DND-41 (cell line): Measurements from ENCODE around the gene CRISPLD2.

Experiments
- ATAC-seq: fragments of 200-7000 bp; cut with Tn5 transposase; 3 replicates; pipeline ENCODE4 v1.9.1; 2021; ENCODE audit warnings: low read depth; ENCODE audit not compliant: insufficient read depth
- DNase-seq: peaks from one replicate; pipeline ENCODE4 v3.0.0-alpha.2; 2020
- H2AFZ ChIP-seq: 2 replicates; pipeline ENCODE4 v1.6.0; 2012; ENCODE audit warnings: low read depth, low read length
- H3K27ac ChIP-seq: 2 replicates; pipeline ENCODE4 v1.5.1; 2012; ENCODE audit warnings: low read length, inconsistent platforms
- H3K27me3 ChIP-seq: fragments of 200-600 bp; sonication (generic); 2 replicates; pipeline ENCODE4 v1.6.0; 2012; ENCODE audit warnings: low read length, mild to moderate bottlenecking, inconsistent platforms; ENCODE audit not compliant: insufficient read depth, poor library complexity
- H3K36me3 ChIP-seq: 2 replicates; pipeline ENCODE4 v1.5.1; 2012; ENCODE audit warnings: low read length, inconsistent platforms; ENCODE audit not compliant: insufficient read depth
- H3K4me1 ChIP-seq: 2 replicates; pipeline ENCODE4 v1.5.1; 2012; ENCODE audit warnings: mild to moderate bottlenecking, low read length; ENCODE audit not compliant: insufficient read depth
- H3K4me2 ChIP-seq: 2 replicates; pipeline ENCODE4 v1.6.0; 2012; ENCODE audit warnings: mild to moderate bottlenecking, moderate library complexity, low read length, inconsistent platforms; ENCODE audit not compliant: insufficient read depth
- H3K4me3 ChIP-seq, 2 experiments: fragments of 200-600 bp in 1 of 2; shearing (Covaris generic) in 1 of 2; 2 replicates each; pipeline ENCODE4 v1.5.1; 2012 to 2016; ENCODE audit warnings: inconsistent platforms in 2 of 2, low read length in 2 of 2, mild to moderate bottlenecking in 2 of 2, low read depth in 1 of 2, moderate library complexity in 1 of 2
- H3K79me2 ChIP-seq: 2 replicates; pipeline ENCODE4 v1.6.0; 2012; ENCODE audit warnings: low read length, inconsistent platforms; ENCODE audit not compliant: insufficient read depth
- H3K9ac ChIP-seq: 2 replicates; pipeline ENCODE4 v1.6.0; 2012; ENCODE audit warnings: low read depth, mild to moderate bottlenecking, inconsistent platforms, low read length, moderate library complexity
- H3K9me3 ChIP-seq: 2 replicates; pipeline ENCODE4 v1.5.1; 2012; ENCODE audit warnings: low read length, moderate library complexity, mild to moderate bottlenecking, inconsistent platforms; ENCODE audit not compliant: insufficient read depth, severe bottlenecking
- H4K20me1 ChIP-seq: 2 replicates; pipeline ENCODE4 v1.6.0; 2012; ENCODE audit warnings: low read length; ENCODE audit not compliant: insufficient read depth
- EZH2 ChIP-seq: IDR thresholded peaks from 3 replicates; pipeline ENCODE4 v1.6.1; 2012; ENCODE audit warnings: borderline replicate concordance, low read depth, mild to moderate bottlenecking, moderate library complexity, low read length, inconsistent platforms; ENCODE audit not compliant: severe bottlenecking
- TF ChIP-seq, protein P1 (sequence below): IDR thresholded peaks from 2 replicates; pipeline ENCODE4 v1.5.1; 2012; ENCODE audit warnings: borderline replicate concordance, low read length, moderate library complexity, mild to moderate bottlenecking; ENCODE audit not compliant: poor library complexity, severe bottlenecking; ENCODE audit errors: extremely low read depth

CRISPLD2 gene, protein sequence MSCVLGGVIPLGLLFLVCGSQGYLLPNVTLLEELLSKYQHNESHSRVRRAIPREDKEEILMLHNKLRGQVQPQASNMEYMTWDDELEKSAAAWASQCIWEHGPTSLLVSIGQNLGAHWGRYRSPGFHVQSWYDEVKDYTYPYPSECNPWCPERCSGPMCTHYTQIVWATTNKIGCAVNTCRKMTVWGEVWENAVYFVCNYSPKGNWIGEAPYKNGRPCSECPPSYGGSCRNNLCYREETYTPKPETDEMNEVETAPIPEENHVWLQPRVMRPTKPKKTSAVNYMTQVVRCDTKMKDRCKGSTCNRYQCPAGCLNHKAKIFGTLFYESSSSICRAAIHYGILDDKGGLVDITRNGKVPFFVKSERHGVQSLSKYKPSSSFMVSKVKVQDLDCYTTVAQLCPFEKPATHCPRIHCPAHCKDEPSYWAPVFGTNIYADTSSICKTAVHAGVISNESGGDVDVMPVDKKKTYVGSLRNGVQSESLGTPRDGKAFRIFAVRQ

DNA sequence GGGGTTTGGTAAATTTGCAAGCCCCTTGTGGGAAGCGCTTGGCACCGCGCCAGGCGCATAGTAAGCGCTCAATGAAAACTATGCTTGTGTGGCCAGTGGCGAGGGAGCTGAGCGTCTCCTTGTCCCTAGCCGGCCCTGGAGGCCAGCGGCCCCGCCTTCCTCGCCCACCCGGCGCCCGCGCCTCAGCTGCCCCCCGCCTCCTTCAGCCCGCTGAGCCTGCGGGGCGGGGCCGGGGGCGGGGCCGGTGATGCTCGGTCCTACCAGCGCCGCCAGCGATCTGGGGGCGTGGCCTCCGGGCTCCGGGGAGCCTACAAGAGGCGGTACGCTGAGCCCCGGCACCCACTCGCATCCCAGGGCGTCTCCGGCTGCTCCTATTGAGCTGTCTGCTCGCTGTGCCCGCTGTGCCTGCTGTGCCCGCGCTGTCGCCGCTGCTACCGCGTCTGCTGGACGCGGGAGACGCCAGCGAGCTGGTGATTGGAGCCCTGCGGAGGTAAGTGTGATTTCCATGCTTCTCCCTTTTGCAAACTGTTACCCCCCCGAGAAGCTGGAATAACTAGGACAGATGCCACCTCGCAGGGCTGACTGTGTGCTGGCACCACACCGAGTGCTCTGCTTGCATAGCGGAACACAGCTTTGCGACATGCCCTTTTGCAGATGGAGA lies at the start of gene CRISPLD2:
CRISPLD2 (plus strand) TSS at position 342 of the 661 bp plus-strand sequence. CDS start 18,511 bp downstream, outside the sequence.
- H3K27me3 ChIP-seq = peaks cover 15% of the 10 kb centered on the region
- H2AFZ ChIP-seq = peak within 1 kb of the TSS; percentile 61
- ATAC-seq (peak; percentile 100), DNase-seq (peak; percentile 96)
- H3K4me2 ChIP-seq = peak within 1 kb of the TSS; percentile 85
- H3K79me2 ChIP-seq = no peaks in the 10 kb centered on the region
- H3K27ac ChIP-seq = no peak within 1 kb of the TSS
- no peaks in the 10 kb centered on the region for H3K36me3 ChIP-seq
- peak within 1 kb of the TSS; percentile 41 for H3K9ac ChIP-seq
- TF ChIP-seq, protein P1, sequence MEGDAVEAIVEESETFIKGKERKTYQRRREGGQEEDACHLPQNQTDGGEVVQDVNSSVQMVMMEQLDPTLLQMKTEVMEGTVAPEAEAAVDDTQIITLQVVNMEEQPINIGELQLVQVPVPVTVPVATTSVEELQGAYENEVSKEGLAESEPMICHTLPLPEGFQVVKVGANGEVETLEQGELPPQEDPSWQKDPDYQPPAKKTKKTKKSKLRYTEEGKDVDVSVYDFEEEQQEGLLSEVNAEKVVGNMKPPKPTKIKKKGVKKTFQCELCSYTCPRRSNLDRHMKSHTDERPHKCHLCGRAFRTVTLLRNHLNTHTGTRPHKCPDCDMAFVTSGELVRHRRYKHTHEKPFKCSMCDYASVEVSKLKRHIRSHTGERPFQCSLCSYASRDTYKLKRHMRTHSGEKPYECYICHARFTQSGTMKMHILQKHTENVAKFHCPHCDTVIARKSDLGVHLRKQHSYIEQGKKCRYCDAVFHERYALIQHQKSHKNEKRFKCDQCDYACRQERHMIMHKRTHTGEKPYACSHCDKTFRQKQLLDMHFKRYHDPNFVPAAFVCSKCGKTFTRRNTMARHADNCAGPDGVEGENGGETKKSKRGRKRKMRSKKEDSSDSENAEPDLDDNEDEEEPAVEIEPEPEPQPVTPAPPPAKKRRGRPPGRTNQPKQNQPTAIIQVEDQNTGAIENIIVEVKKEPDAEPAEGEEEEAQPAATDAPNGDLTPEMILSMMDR = peak; percentile 4
- no peak for TF ChIP-seq EZH2
- peaks cover 15% of the 10 kb centered on the region for H4K20me1 ChIP-seq
- no peaks in the 10 kb centered on the region for H3K9me3 ChIP-seq
- peaks cover 15% of the 10 kb centered on the region for H3K4me1 ChIP-seq
- peak within 1 kb of the TSS in 1 of 2 experiments; percentile 53; a peak in 2 of 4 replicates for H3K4me3 ChIP-seq

DNA sequence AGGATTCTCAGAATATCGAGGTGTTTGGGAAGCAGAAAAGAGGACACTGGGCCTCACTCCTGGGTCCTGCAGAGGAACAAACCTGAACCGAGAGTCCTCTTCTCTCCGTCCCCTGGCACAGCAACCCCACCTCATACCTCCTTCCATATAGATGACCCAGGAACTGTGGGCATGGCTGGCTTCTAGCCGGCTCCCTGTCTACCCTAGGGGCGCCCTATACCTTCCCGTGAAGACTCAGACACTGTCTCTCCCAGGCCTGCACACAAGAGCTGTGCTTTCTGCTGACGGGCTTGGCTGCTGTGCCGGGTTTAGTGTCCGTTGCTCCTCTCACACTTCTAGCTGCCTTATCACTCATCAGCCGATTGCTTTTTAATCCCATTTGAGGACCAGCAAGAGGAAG lies 46.5 kb upstream of the CRISPLD2 start:
- Histone ChIP-seq H3K27me3 (no peaks in the 10 kb centered on the region), H2AFZ (no peak overlapping the region)

DNA sequence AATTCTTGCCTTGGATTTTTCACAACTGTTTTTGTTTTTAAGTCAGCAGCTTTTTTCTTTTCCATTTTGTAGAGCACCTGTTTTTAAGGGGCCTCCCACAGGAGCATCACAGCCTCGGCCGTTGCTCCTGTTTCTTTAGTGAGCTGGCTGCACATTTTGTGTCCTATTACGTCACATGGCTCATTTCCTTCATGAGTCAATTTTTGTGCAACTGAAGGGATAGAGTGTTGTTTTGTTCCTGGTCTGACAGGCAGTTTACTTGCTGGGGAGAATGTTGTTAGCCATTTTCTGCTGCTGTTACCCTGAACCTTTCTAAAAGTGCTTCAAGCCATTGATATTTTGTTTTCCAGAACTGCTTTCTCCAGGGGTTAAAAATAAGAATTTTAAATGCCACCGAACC lies 45.0 kb upstream of the CRISPLD2 start:
- no peak overlapping the region for H3K4me2 ChIP-seq
- no peak overlapping the region for H3K4me3 ChIP-seq
- TF ChIP-seq EZH2 = no peak
- TF ChIP-seq, protein P1 = no peak
- H3K9me3 ChIP-seq = no peaks in the 10 kb centered on the region
- peaks cover 87% of the 10 kb centered on the region for H3K36me3 ChIP-seq
- no peak overlapping the region for H3K9ac ChIP-seq
- ATAC-seq (no peak), DNase-seq (no peak)
- H2AFZ ChIP-seq = no peak overlapping the region
- no peaks in the 10 kb centered on the region for H3K79me2 ChIP-seq
- no peaks in the 10 kb centered on the region for H3K27me3 ChIP-seq
- H3K27ac ChIP-seq = no peak overlapping the region
- H3K4me1 ChIP-seq = no peaks in the 10 kb centered on the region
- H4K20me1 ChIP-seq = peaks cover 9% of the 10 kb centered on the region; the same call in 1 of the 2 replicates

More for the DNA sequence above, 46.5 kb upstream of the CRISPLD2 start:
- H3K4me2 ChIP-seq = no peak overlapping the region
- no peaks in the 10 kb centered on the region for H3K9me3 ChIP-seq
- H3K27ac ChIP-seq = no peak overlapping the region
- TF ChIP-seq EZH2 = no peak
- TF ChIP-seq, protein P1 = no peak
- H3K4me3 ChIP-seq = no peak overlapping the region
- peaks cover 16% of the 10 kb centered on the region; the same call in 1 of the 2 replicates for H4K20me1 ChIP-seq
- no peak overlapping the region for H3K9ac ChIP-seq
- DNase-seq (no peak), ATAC-seq (no peak)
- no peaks in the 10 kb centered on the region for H3K4me1 ChIP-seq
- peaks cover 91% of the 10 kb centered on the region for H3K36me3 ChIP-seq
- H3K79me2 ChIP-seq = no peaks in the 10 kb centered on the region; the same call in 1 of the 2 replicates
